Uterus (tissue), 4 donors: ENCODE data around the gene ZBTB5. TPM values are rescaled to one million over a fixed set of nuclear protein-coding genes. Genes with fewer than 3 reads are reported as not detected.
"Not testable (repeated sequence)": the region's sequence is repeated elsewhere in the genome, so short reads cannot be mapped to it uniquely, and the experiment has no call there.

Source experiments
- DNase-seq, 2 donors: peaks; one replicate each; pipeline ENCODE4 v3.0.0-alpha.2; 2019 to 2020
- H3K27ac ChIP-seq, 2 donors: fragments of 200-600 bp; sonication (generic); 1 replicate in 1 of 2; 2 replicates in 1 of 2; pipeline ENCODE4 v1.5.1; 2016 to 2018
- H3K27me3 ChIP-seq, 2 donors: fragments of 200-600 bp; sonication (generic); one replicate each; pipeline ENCODE4 v1.5.1; 2018 to 2019; ENCODE audit warnings: control low read depth in 1 of 2
- H3K36me3 ChIP-seq, 2 donors: fragments of 200-600 bp; sonication (generic); one replicate each; pipeline ENCODE4 v1.5.1; 2019; ENCODE audit warnings: control low read depth in 1 of 2
- H3K4me1 ChIP-seq, 2 donors: fragments of 200-600 bp; sonication (generic); one replicate each; pipeline ENCODE4 v1.5.1; 2018 to 2019; ENCODE audit warnings: control low read depth in 1 of 2
- H3K4me3 ChIP-seq, 2 donors: fragments of 200-600 bp; sonication (generic); 1 replicate in 1 of 2; 2 replicates in 1 of 2; pipeline ENCODE4 v1.5.1; 2018 to 2019; ENCODE audit warnings: mild to moderate bottlenecking in 1 of 2
- H3K9me3 ChIP-seq, 2 donors: fragments of 200-600 bp; sonication (generic); one replicate each; pipeline ENCODE4 v1.5.1; 2019; ENCODE audit warnings: control low read depth in 1 of 2
- POLR2A ChIP-seq, 2 donors: fragments of 450-650 bp; IDR thresholded peaks; one replicate each; pipeline ENCODE4 v1.6.1; 2016; ENCODE audit warnings: antibody characterized with exemption in 2 of 2, mild to moderate bottlenecking in 1 of 2, moderate library complexity in 1 of 2
- intact Hi-C: fragments of 100-400 bp; cut with DNase I; formaldehyde crosslinking; loops from one replicate; pipeline ENCODE4 v1.15.1; 2023; ENCODE audit warnings: low total_unique reads
- total RNA-seq, 4 donors: library from RNA; depleted of rRNA in 3 of 4; stranded (reverse); fragments of >200 nt in 3 of 4; gene quantifications; one replicate each; pipeline versions ENCODE4 v1.1.0 to v1.2.4, GENCODE V29; 2014 to 2023
- TF ChIP-seq, protein P1 (sequence below), 4 experiments: fragments of 200-600 bp in 2 of 4; fragments of 450-650 bp in 2 of 4; sonication (generic) in 2 of 4; IDR thresholded peaks; one replicate each; pipeline ENCODE4 v1.5.1; 2016 to 2019; ENCODE audit warnings: antibody characterized with exemption in 4 of 4, mild to moderate bottlenecking in 2 of 4, moderate library complexity in 1 of 4
- donor health status: DM: yes; HTN: yes; CAD: no.

Gene ZBTB5
- total RNA-seq, 4 donors from 2014 or later, result 6.5 to 22.0 (median 13.3) TPM

DNA sequence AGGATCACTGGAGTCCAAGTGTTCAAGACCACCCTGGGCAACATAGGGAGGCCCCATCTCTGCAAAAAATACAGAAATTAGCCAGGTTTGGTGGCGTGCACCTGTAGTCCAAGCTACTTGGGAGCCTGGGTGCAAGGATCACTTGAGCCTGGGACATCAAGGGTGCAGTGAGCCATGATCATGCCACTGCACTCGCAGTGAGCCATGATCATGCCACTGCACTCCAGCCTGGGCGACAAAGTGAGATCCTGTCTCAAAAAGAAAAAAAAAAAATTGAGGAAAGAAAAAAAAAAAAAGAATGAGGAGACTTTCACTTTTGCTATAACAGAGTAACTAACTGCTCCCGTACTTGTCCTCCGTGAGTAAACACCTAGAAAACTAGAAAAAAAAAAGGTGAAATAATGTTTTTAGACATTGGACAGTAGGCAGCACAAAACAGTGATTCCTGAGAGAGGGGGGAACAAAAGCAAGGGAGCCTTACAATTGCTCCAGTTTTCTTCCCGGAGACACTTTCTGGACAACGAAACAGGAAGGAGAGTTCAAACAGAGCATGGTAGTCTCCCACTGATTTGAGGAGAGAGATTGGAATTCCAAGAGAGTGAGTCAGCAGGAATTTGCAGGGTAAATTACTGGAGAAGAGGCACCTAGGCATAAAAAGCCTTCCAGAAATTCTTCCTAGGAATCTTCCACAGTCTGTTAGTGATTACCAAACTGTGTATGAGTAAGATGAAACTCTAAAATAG is 6.9 kb upstream of the ZBTB5 start:
- no peaks in the 10 kb centered on the region for H3K27me3 ChIP-seq
- H3K9me3 ChIP-seq, result no peaks in the 10 kb centered on the region
- intact Hi-C loops, result no loop called here
- H3K27ac ChIP-seq, result peak overlapping the region; percentile 83 to 88
- H3K4me1 ChIP-seq, result no peaks in the 10 kb centered on the region
- no peaks in the 10 kb centered on the region for H3K36me3 ChIP-seq
- H3K4me3 ChIP-seq, result peak overlapping the region; percentile 12 to 30
- DNase-seq, result no peak
- TF ChIP-seq, protein P1, sequence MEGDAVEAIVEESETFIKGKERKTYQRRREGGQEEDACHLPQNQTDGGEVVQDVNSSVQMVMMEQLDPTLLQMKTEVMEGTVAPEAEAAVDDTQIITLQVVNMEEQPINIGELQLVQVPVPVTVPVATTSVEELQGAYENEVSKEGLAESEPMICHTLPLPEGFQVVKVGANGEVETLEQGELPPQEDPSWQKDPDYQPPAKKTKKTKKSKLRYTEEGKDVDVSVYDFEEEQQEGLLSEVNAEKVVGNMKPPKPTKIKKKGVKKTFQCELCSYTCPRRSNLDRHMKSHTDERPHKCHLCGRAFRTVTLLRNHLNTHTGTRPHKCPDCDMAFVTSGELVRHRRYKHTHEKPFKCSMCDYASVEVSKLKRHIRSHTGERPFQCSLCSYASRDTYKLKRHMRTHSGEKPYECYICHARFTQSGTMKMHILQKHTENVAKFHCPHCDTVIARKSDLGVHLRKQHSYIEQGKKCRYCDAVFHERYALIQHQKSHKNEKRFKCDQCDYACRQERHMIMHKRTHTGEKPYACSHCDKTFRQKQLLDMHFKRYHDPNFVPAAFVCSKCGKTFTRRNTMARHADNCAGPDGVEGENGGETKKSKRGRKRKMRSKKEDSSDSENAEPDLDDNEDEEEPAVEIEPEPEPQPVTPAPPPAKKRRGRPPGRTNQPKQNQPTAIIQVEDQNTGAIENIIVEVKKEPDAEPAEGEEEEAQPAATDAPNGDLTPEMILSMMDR (IDR thresholded peaks at IDR 0.05), result no peak
- peak in 1 of 2 donors; percentile 21 for TF ChIP-seq POLR2A (IDR thresholded peaks at IDR 0.05)

DNA sequence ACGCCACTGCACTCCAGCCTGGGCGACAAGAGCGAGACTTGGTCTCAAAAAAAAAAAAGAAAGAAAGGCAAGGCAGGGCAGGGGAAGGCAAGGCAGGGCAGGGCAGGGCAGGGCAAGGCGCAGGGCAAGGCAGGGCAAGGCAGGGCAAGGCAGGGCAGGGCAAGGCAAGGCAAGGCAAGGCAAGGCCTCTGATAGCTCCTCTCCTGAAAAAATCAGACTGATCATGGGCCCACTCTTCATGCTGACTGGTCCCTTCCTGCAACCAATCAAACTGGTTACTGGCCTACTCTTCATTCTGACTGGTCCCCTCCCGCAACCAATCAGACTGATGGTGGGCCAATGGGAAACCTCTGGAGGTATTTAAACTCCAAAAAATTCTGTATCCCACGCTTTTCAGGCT is 3.4 kb upstream of the ZBTB5 start:
- H3K27ac ChIP-seq, result no peak overlapping the region
- no peaks in the 10 kb centered on the region for H3K27me3 ChIP-seq
- H3K36me3 ChIP-seq, result no peaks in the 10 kb centered on the region
- DNase-seq, result no peak
- TF ChIP-seq, protein P1 (IDR thresholded peaks at IDR 0.05), result no peak
- TF ChIP-seq POLR2A (IDR thresholded peaks at IDR 0.05), result no peak
- no peaks in the 10 kb centered on the region for H3K9me3 ChIP-seq
- H3K4me3 ChIP-seq, result no peak overlapping the region
- intact Hi-C loops, result no loop called here
- H3K4me1 ChIP-seq, result peaks cover 0 to 1% of the 10 kb centered on the region in 2 donors

DNA sequence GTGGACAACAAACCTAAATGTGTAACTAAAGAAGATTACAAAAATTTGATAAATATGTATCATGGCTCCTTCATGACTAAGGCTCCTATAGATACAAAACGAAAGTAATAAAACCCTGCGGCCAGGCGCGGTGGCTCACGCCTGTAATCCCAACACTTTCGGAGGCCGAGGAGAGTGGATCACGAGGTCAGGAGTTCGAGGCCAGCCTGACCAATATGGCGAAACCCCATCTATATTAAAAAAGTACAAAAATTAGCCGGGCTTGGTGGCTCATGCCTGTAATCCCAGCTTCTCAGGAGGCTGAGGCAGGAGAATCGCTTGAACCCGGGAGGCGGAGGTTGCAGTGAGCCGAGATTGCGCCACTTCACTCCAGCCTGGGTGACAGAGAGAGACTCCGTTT is 2.3 kb upstream of the ZBTB5 start:
- H3K27me3 ChIP-seq, DNase-seq, H3K4me3 ChIP-seq, H3K36me3 ChIP-seq, H3K9me3 ChIP-seq, H3K4me1 ChIP-seq, intact Hi-C loops, H3K27ac ChIP-seq: not testable (repeated sequence)

DNA sequence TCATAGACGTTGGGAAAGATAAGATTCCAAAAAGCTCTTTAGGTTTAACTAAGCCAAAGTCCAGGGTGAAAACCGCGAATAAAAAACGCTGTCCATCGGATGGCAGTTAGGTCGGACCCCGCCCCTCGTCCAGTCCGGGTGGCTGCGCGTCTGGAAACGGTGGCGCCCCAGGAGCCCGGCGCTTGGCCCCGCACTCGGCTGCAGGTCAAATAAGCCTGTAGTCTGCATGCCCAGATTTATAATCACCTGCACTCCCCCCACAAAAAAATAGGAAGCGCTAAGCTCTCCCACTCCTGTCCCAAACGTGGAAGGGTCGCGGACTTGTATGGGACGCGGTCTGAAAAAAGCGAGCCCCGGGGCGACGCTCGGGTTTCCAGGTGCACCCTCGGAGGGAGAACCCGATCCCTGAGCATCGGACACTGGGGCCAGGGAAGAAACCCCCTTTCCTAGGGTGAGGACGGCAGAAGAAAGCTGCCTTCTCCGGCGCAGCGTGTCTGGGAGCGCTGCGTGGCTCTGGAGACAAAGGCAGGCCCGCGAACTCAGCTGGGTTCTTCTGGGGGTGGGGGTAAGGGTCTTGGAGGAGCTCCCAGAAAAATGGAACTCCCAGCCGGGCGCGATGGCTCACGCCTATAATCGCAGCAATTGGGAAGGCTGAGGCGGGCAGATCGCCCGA is 923 bp upstream of the ZBTB5 start:
- DNase-seq, result peak; percentile 71 to 84
- intact Hi-C loops, result no loop called here
- TF ChIP-seq, protein P1 (IDR thresholded peaks at IDR 0.05), result no peak
- TF ChIP-seq POLR2A (IDR thresholded peaks at IDR 0.05), result peak in 1 of 2 donors; percentile 6

DNA sequence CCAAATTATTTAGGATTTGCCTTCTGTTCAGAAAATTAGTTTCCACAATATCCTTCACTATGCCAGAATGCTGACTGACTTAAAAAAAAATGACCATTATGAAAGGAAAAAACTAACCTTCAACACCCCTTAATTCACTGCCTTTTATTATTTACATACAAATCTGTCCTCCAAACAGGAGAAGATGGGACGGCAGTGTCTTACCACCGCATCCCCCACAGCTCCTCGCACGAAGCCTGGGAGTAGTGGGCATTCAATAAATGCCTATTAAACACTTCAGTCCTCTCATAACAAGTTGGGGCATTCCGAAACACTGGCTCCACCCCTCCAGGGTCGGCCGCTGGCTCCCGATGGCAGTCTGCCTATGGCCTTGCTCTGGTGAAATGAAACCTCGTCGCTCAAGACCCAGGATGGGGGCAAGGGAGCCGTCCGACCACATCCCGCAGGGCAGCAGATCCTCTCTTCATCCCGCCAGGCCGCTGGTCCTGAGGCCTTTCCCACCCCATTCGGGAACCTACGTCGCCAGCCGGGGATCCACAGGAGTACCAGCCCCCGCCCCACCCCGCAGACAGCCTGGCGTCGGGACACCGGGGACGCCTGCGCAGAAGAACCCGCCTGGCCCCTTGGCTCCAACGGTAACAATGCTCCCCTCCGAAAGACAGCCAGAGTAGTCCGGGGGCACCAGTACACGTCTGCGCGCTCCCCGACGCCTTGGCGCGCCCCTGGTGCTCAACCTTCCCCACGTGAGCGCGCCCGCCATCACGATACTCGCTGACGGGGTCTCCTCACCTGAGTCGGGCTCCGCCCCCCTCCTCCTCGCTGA is 613 bp downstream of the ZBTB5 start:
- H3K27me3 ChIP-seq, result no peaks in the 10 kb centered on the region
- H3K4me3 ChIP-seq, result peak overlapping the region; percentile 67 to 92
- no peaks in the 10 kb centered on the region for H3K36me3 ChIP-seq
- intact Hi-C loops, result no loop called here
- DNase-seq, result peak in 1 of 2 donors; percentile 71
- peak in 1 of 2 donors; percentile 40 for TF ChIP-seq POLR2A (IDR thresholded peaks at IDR 0.05)
- TF ChIP-seq, protein P1 (IDR thresholded peaks at IDR 0.05), result no peak
- H3K4me1 ChIP-seq, result peaks cover 0 to 5% of the 10 kb centered on the region in 2 donors
- peak overlapping the region; percentile 92 to 93 for H3K27ac ChIP-seq
- H3K9me3 ChIP-seq, result no peaks in the 10 kb centered on the region

More for the DNA sequence above, 923 bp upstream of the ZBTB5 start:
- peaks cover 0 to 5% of the 10 kb centered on the region in 2 donors for H3K4me1 ChIP-seq
- H3K9me3 ChIP-seq, result no peaks in the 10 kb centered on the region
- H3K27ac ChIP-seq, result peak overlapping the region; percentile 92 to 93
- H3K36me3 ChIP-seq, result no peaks in the 10 kb centered on the region
- peak overlapping the region; percentile 67 to 92 for H3K4me3 ChIP-seq
- no peaks in the 10 kb centered on the region for H3K27me3 ChIP-seq
